ENCODE data around the gene TMEM267. TPM values are rescaled to one million over a fixed set of nuclear protein-coding genes. Genes with fewer than 3 reads are reported as not detected.
"Not testable (repeated sequence)": the region's sequence is repeated elsewhere in the genome, so short reads cannot be mapped to it uniquely, and the experiment has no call there.

The TMEM267 gene
- total RNA-seq, 1 donor from 2014 or later, result 12.8 TPM

DNA sequence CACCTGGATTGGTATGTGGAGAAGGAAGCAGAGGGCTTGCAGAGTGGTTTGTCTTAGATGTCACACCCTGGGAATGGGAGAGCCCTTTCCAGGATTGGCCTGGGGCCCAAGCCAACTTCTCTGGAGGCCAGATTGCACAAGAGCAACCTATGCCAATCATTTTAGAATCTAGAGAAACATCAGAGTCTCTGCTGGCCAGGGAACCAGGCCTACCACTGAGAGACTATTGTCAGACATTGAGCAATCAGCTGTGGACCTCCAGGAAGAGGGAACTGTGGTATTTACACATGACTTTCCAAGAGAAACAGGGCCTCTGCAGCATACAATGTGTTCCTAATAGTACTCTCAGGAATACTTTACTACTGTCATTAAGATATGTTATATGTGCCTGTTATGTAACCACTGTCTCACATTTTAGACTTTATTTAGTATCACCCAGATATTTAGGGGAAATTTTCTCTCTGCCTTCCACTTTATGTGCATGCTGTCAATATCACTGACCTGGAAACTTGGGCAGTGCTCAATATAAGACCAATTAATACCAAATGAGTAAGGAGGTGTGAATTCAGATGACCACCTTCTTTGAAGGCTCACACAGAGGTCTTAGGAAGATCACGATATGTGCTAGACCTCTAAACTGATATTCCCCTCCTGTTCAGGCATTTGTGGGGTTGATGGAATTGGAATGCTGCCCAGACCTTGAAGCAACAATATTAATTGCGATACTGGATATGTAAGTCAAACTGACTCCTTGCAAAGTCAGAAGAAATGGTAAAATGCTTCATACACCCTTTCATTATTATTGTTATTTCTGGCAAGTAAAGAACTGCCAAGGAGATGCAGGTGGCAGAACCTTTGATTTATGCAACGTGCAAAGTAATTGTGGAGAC, 50.9 kb downstream of the TMEM267 start:
- Histone ChIP-seq H3K4me3 (no peak overlapping the region), H3K9me3 (no peaks in the 10 kb centered on the region), H3K27me3 (no peaks in the 10 kb centered on the region), H3K27ac (no peak overlapping the region), H3K36me3 (no peaks in the 10 kb centered on the region), H3K4me1 (peaks cover 19% of the 10 kb centered on the region)
- TF ChIP-seq POLR2A (IDR thresholded peaks at IDR 0.05) (no peak), POLR2AphosphoS5 (IDR thresholded peaks at IDR 0.05; ENCODE audit: insufficient read depth in 1 of 2, low read depth in 1 of 2) (peak in 1 of 2 donors; percentile 59)
- intact Hi-C loops (cut with DNase I), result no loop called here
- no peak for DNase-seq (ENCODE audit: extremely low spot score in 2 of 2)

DNA sequence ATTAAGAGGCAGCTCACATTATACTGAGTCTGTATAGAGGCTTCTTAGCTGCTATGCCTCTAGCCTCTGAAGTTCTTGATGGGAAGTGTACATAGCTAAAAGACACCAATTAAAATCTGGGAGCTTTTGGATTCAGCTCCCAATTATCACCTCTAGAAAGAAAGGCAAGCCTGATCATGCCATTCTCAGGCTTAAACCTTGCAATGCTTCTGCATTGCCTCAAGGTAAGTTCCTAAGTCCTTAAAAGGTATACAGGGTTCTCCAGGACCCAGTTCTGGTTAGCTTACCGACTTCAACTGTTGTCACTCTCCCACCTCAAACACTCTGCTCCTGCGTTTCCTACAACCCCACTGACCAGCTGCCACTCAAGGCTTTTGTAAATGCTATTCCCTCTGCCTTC, 54.0 kb downstream of the TMEM267 start:
- peaks cover 19% of the 10 kb centered on the region for H3K4me1 ChIP-seq
- intact Hi-C loops (cut with DNase I), result no loop called here
- H3K36me3 ChIP-seq, result no peaks in the 10 kb centered on the region
- no peak for TF ChIP-seq POLR2AphosphoS5 (IDR thresholded peaks at IDR 0.05; ENCODE audit: insufficient read depth in 1 of 2, low read depth in 1 of 2)
- no peak for TF ChIP-seq POLR2A (IDR thresholded peaks at IDR 0.05)
- TF ChIP-seq, protein P1, sequence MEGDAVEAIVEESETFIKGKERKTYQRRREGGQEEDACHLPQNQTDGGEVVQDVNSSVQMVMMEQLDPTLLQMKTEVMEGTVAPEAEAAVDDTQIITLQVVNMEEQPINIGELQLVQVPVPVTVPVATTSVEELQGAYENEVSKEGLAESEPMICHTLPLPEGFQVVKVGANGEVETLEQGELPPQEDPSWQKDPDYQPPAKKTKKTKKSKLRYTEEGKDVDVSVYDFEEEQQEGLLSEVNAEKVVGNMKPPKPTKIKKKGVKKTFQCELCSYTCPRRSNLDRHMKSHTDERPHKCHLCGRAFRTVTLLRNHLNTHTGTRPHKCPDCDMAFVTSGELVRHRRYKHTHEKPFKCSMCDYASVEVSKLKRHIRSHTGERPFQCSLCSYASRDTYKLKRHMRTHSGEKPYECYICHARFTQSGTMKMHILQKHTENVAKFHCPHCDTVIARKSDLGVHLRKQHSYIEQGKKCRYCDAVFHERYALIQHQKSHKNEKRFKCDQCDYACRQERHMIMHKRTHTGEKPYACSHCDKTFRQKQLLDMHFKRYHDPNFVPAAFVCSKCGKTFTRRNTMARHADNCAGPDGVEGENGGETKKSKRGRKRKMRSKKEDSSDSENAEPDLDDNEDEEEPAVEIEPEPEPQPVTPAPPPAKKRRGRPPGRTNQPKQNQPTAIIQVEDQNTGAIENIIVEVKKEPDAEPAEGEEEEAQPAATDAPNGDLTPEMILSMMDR (IDR thresholded peaks at IDR 0.05), result no peak
- no peak overlapping the region for H3K4me3 ChIP-seq
- no peak for DNase-seq (ENCODE audit: extremely low spot score in 2 of 2)
- H3K9me3 ChIP-seq, result no peaks in the 10 kb centered on the region
- H3K27ac ChIP-seq, result no peak overlapping the region
- no peaks in the 10 kb centered on the region for H3K27me3 ChIP-seq

DNA sequence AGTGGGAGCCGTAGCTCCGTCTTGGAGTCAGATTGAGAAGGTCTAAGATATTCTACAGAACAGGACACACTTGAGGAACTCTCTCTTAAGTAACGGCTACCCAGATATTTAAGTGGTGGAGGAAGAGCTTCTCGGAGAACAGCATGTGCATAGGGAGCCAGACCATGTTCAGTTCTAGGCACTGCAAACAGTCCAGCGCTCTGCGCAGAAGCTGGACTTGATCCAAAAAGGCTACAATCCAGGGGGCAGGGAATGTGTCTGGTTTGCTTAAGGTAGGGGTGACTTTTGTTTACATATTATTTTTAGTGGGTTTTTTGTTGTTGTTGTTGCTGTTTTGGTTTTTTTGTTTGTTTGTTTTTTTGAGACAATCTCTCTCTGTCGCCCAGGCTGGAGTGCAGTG, 54.6 kb downstream of the TMEM267 start:
- intact Hi-C loops (cut with DNase I), result no loop called here
- H3K4me1 ChIP-seq, result peaks cover 19% of the 10 kb centered on the region
- no peaks in the 10 kb centered on the region for H3K36me3 ChIP-seq

DNA sequence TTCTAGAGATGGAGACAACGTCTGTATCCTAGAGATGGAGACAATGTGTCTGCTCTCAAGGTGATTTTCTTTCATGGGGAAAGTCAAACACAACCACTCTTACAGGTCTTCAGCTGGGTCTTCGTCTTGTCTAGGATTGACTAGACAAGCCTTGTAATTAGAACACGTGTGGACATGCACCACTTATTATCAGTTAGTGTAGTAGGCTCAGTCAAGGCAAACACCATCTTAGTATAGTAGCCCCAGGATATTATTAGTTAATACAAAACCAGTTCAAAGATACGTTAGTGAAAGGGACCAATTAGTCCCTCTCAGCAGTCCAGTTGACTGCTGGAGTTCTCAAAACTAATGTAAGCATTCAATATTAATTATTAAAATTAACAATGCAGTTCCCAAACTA, 56.4 kb downstream of the TMEM267 start:
- intact Hi-C loops (cut with DNase I), result no loop called here
- TF ChIP-seq, protein P1 (IDR thresholded peaks at IDR 0.05), result no peak
- TF ChIP-seq POLR2AphosphoS5 (IDR thresholded peaks at IDR 0.05; ENCODE audit: insufficient read depth in 1 of 2, low read depth in 1 of 2), result no peak
- no peak overlapping the region for H3K4me3 ChIP-seq
- DNase-seq (ENCODE audit: extremely low spot score in 2 of 2), result no peak
- H3K27me3 ChIP-seq, result no peaks in the 10 kb centered on the region
- H3K27ac ChIP-seq, result no peak overlapping the region
- H3K4me1 ChIP-seq, result peaks cover 6% of the 10 kb centered on the region
- no peaks in the 10 kb centered on the region for H3K36me3 ChIP-seq
- H3K9me3 ChIP-seq, result no peaks in the 10 kb centered on the region

More for the DNA sequence above, 54.6 kb downstream of the TMEM267 start:
- Histone ChIP-seq H3K27me3 (no peaks in the 10 kb centered on the region), H3K4me3 (no peak overlapping the region), H3K9me3 (no peaks in the 10 kb centered on the region), H3K27ac (no peak overlapping the region)
- TF ChIP-seq POLR2A (IDR thresholded peaks at IDR 0.05), result no peak
- TF ChIP-seq, protein P1 (IDR thresholded peaks at IDR 0.05), result no peak
- TF ChIP-seq POLR2AphosphoS5 (IDR thresholded peaks at IDR 0.05; ENCODE audit: insufficient read depth in 1 of 2, low read depth in 1 of 2), result no peak
- DNase-seq (ENCODE audit: extremely low spot score in 2 of 2), result no peak

DNA sequence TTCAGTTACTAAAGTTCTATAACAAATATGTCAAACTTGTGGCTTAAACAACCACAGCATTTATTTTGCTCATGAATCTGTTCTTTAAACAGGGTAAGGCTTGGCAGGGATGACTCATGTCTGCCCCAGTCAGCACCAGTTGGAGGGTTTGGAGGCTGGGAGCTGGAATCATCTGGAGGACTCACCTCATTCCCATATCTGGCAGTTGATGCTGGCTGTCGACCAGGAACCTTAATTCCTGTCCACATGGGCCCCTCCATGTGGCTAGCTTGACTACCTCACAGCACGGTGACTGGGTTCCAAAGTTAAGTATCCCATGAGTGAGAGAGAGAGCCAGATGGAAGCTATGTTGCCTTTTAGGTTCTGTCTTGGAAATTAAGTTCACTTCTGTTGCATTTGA, 57.7 kb downstream of the TMEM267 start:
- no peaks in the 10 kb centered on the region for H3K36me3 ChIP-seq
- peaks cover 11% of the 10 kb centered on the region for H3K4me1 ChIP-seq
- no peak for TF ChIP-seq POLR2AphosphoS5 (IDR thresholded peaks at IDR 0.05; ENCODE audit: insufficient read depth in 1 of 2, low read depth in 1 of 2)
- TF ChIP-seq, protein P1 (IDR thresholded peaks at IDR 0.05), result no peak
- no peak for TF ChIP-seq POLR2A (IDR thresholded peaks at IDR 0.05)
- H3K27ac ChIP-seq, result no peak overlapping the region
- DNase-seq (ENCODE audit: extremely low spot score in 2 of 2), result no peak
- no peaks in the 10 kb centered on the region for H3K27me3 ChIP-seq
- no peaks in the 10 kb centered on the region for H3K9me3 ChIP-seq
- intact Hi-C loops (cut with DNase I), result no loop called here
- no peak overlapping the region for H3K4me3 ChIP-seq

DNA sequence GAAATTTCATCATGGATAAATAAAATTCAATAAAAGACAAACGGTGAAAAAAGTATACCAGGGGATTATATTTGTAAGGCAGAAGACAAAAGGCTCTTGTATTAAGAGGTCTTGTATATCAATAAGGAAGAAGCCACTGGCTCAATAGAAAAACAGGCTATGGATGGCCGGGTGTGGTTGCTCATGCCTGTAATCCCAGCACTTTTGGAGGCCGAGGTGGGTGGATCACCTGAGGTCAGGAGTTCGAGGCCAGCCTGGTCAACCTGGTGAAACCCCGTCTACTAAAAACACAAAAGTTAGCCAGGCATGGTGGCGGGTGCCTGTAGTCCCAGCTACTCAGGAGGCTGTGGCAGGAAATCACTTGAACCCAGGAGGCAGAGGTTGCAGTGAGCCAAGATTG, 60.6 kb downstream of the TMEM267 start:
- H3K27ac ChIP-seq; H3K36me3 ChIP-seq; H3K4me1 ChIP-seq; H3K27me3 ChIP-seq; H3K9me3 ChIP-seq; H3K4me3 ChIP-seq; intact Hi-C loops (cut with DNase I): not testable (repeated sequence)
- DNase-seq (ENCODE audit: extremely low spot score in 2 of 2), result peak in 1 of 2 donors; percentile 16
